HG03378 (cell line): ENCODE measurements around the gene MGLL.

ENCODE experiments used
- ATAC-seq: cut with Tn5 transposase; IDR thresholded peaks from one replicate; pipeline ENCODE4 v1.9.1; 2021; ENCODE audit warnings: mild to moderate bottlenecking, moderate library complexity; ENCODE audit not compliant: unreplicated experiment

The MGLL gene

GRCh38 chr3:127680146-127680661 is 142.1 kb downstream of the MGLL start:
- no peak for ATAC-seq

- no peak for ATAC-seq
These were observed 142.7 kb downstream of the MGLL start for GRCh38 chr3:127679534-127680145.

- no peak for ATAC-seq
These were observed 143.4 kb downstream of the MGLL start for GRCh38 chr3:127678611-127679533.

- no peak for ATAC-seq
These were observed 144.1 kb downstream of the MGLL start for GRCh38 chr3:127678315-127678599.

GRCh38 chr3:127677541-127678314 is 144.6 kb downstream of the MGLL start:
- ATAC-seq, result no peak

- no peak for ATAC-seq
These were observed 145.4 kb downstream of the MGLL start for GRCh38 chr3:127676921-127677351.

GRCh38 chr3:127676456-127676855 is 145.9 kb downstream of the MGLL start:
- no peak for ATAC-seq

- ATAC-seq, result no peak
These were observed 146.5 kb downstream of the MGLL start for GRCh38 chr3:127675651-127676391.

- no peak for ATAC-seq
These were observed 147.5 kb downstream of the MGLL start for GRCh38 chr3:127674790-127675189.

- no peak for ATAC-seq
These were observed 148.1 kb downstream of the MGLL start for GRCh38 chr3:127674101-127674721.

- ATAC-seq, result no peak
These were observed 148.9 kb downstream of the MGLL start for GRCh38 chr3:127673191-127674100.

- no peak for ATAC-seq
These were observed 149.7 kb downstream of the MGLL start, which contains the start of gene ABTB1 for GRCh38 chr3:127672429-127673190. Gene ABTB1, plus strand, starts transcription at chr3:127672952. Its CDS starts 74 bp downstream, at chr3:127673026.

- ATAC-seq, result no peak
These were observed 150.5 kb downstream of the MGLL start for GRCh38 chr3:127671523-127672428.

- ATAC-seq, result no peak
These were observed 151.4 kb downstream of the MGLL start for GRCh38 chr3:127670761-127671522.

- ATAC-seq, result no peak
These were observed 152.1 kb downstream of the MGLL start for GRCh38 chr3:127670229-127670559.

GRCh38 chr3:127669541-127670228 is 152.6 kb downstream of the MGLL start:
- ATAC-seq, result no peak
